Endothelial cell of umbilical vein (primary cell): Measurements from ENCODE around the gene IGF1.

Experiments used
- POLR2A ChIP-seq: IDR thresholded peaks from 2 replicates; pipeline ENCODE4 v1.6.1; 2012; ENCODE audit warnings: low read depth, mild to moderate bottlenecking, control low read depth, low read length
- POLR2AphosphoS5 ChIP-seq: IDR thresholded peaks from 2 replicates; pipeline ENCODE4 v1.6.1; 2012; ENCODE audit warnings: low read depth, mild to moderate bottlenecking, control low read depth, low read length, moderate library complexity; ENCODE audit not compliant: insufficient read depth

DNA sequence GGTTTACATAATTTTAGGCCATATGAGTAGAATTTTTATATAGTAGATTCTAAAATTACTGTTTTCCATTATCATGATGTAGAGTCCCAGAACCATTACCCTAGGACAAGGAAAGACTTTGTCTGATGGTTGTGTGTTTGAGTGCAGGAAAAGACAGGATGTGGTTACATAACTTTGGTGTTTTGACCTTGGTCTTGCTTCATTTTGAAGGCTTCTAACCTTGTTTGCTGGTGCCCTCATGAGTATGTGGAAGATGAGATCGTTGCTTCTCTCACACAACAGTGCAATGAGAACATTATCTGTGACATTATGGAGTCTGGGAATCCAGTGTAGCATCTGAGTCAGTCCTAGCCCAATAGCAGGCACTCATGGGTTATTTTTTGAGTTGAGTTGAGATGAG lies 106.2 kb downstream of the IGF1 start:
- TF ChIP-seq POLR2AphosphoS5 (no peak), POLR2A (no peak)
